Endothelial cell of umbilical vein (primary cell): ENCODE data around the gene CEMIP. TPM values are rescaled to one million over a fixed set of nuclear protein-coding genes. Genes with fewer than 3 reads are reported as not detected.

ENCODE experiments used
- BruUV-seq: library from RNA; stranded (reverse); fragments of 400-500 nt; replicated peaks from 2 replicates; lab custom pipeline; 2021; lab: Mats Ljungman, UMichigan
- CTCF ChIA-PET: fragments of 300-600, 350-600 bp; sonication (Branson Sonifier 250); formaldehyde crosslinking; loops from one replicate; lab custom pipeline; 2021; ENCODE audit warnings: antibody characterized with exemption, inconsistent platforms; lab: Charles Lee
- POLR2A ChIA-PET: fragments of 300-600, 350-600 bp; sonication (Branson Sonifier 250); formaldehyde crosslinking; loops from one replicate; lab custom pipeline; 2021; ENCODE audit warnings: antibody characterized with exemption, inconsistent platforms; lab: Charles Lee
- DNase-seq: peaks from one replicate; pipeline ENCODE4 v3.0.0-alpha.2; 2011; ENCODE audit warnings: low read depth, low spot score
- FAIRE-seq: peaks from 2 replicates; lab custom pipeline; 2011; peaks lifted over from hg19 to GRCh38; lab: Jason Lieb, UNC
- H2AFZ ChIP-seq: 2 replicates; pipeline ENCODE4 v1.6.0; 2012; ENCODE audit warnings: low read depth, low read length, control low read depth, inconsistent platforms
- H3K27ac ChIP-seq: 2 replicates; pipeline ENCODE4 v1.5.1; 2011; ENCODE audit warnings: low read depth, mild to moderate bottlenecking, control low read depth, low read length, moderate library complexity; ENCODE audit not compliant: insufficient read depth
- H3K27me3 ChIP-seq, 2 experiments: 2 replicates each; pipeline versions ENCODE4 v1.6.0 to v1.6.1; 2011; ENCODE audit warnings: low read length in 2 of 2, mixed read lengths in 1 of 2; ENCODE audit not compliant: control insufficient read depth in 2 of 2, insufficient read depth in 2 of 2
- H3K36me3 ChIP-seq, 2 experiments: 2 replicates in 1 of 2; 3 replicates in 1 of 2; pipeline ENCODE4 v1.5.1; 2011; ENCODE audit warnings: low read length in 2 of 2, mild to moderate bottlenecking in 1 of 2, moderate library complexity in 1 of 2; ENCODE audit not compliant: control insufficient read depth in 2 of 2, insufficient read depth in 2 of 2; ENCODE audit errors: extremely low read depth in 1 of 2
- H3K4me1 ChIP-seq: 3 replicates; pipeline ENCODE4 v1.5.1; 2011; ENCODE audit warnings: mild to moderate bottlenecking, low read length; ENCODE audit not compliant: control insufficient read depth, insufficient read depth; ENCODE audit errors: extremely low read depth
- H3K4me2 ChIP-seq: 2 replicates; pipeline ENCODE4 v1.6.1; 2011; ENCODE audit warnings: low read length, control low read depth, mixed read lengths; ENCODE audit not compliant: insufficient read depth
- H3K4me3 ChIP-seq, 3 experiments: fragments of 200-600 bp in 1 of 3; sonication (generic), shearing (Covaris generic) in 1 of 3; replicated peaks in 1 of 3; 2 replicates each; pipeline ENCODE4 v1.5.1; 2011 to 2016; ENCODE audit warnings: control low read depth in 3 of 3, low read length in 3 of 3, mild to moderate bottlenecking in 2 of 3, inconsistent platforms in 1 of 3, low read depth in 1 of 3, moderate library complexity in 1 of 3; ENCODE audit not compliant: insufficient read depth in 1 of 3
- H3K79me2 ChIP-seq: 2 replicates; pipeline ENCODE4 v1.6.0; 2012; ENCODE audit warnings: low read length, inconsistent platforms; ENCODE audit not compliant: control insufficient read depth, insufficient read depth
- H3K9ac ChIP-seq: replicated peaks from 2 replicates; pipeline ENCODE3; 2011; ENCODE audit warnings: low read length, control low read depth; ENCODE audit not compliant: insufficient read depth; ENCODE audit errors: extremely low read depth
- H3K9me1 ChIP-seq: replicated peaks from 3 replicates; pipeline ENCODE4 v1.6.0; 2011; ENCODE audit warnings: mild to moderate bottlenecking, low read length; ENCODE audit not compliant: control insufficient read depth, insufficient read depth; ENCODE audit errors: extremely low read depth
- H3K9me3 ChIP-seq: replicated peaks from 2 replicates; pipeline ENCODE4 v1.5.1; 2012; ENCODE audit warnings: low read length, inconsistent platforms; ENCODE audit not compliant: control insufficient read depth, insufficient read depth
- H4K20me1 ChIP-seq: replicated peaks from 2 replicates; pipeline ENCODE3; 2011; ENCODE audit warnings: mild to moderate bottlenecking, low read length; ENCODE audit not compliant: control insufficient read depth, insufficient read depth; ENCODE audit errors: extremely low read depth
- CTCF ChIP-seq, 2 donors: IDR thresholded peaks; 1 replicate in 1 of 2; 2 replicates in 1 of 2; pipeline ENCODE4 v1.5.1; 2011; ENCODE audit warnings: low read length in 2 of 2, mild to moderate bottlenecking in 2 of 2, moderate library complexity in 2 of 2, control low read depth in 1 of 2, inconsistent platforms in 1 of 2, low read depth in 1 of 2; ENCODE audit not compliant: insufficient read depth in 1 of 2; ENCODE audit errors: extremely low read depth in 1 of 2
- EZH2 ChIP-seq: IDR thresholded peaks from 2 replicates; pipeline ENCODE4 v1.6.1; 2012; ENCODE audit warnings: borderline replicate concordance, low read depth, mild to moderate bottlenecking, moderate library complexity, low read length, inconsistent platforms; ENCODE audit not compliant: severe bottlenecking
- GATA2 ChIP-seq: IDR thresholded peaks from 2 replicates; pipeline ENCODE4 v1.7.0; 2011; ENCODE audit warnings: low read depth, mild to moderate bottlenecking, moderate library complexity, mixed read lengths, low read length; ENCODE audit not compliant: insufficient read length, insufficient read depth
- JUN ChIP-seq: IDR thresholded peaks from 2 replicates; pipeline ENCODE4 v1.6.1; 2011; ENCODE audit warnings: borderline replicate concordance, low read depth; ENCODE audit not compliant: insufficient read length, insufficient read depth
- MAX ChIP-seq: IDR thresholded peaks from 2 replicates; pipeline ENCODE4 v1.6.1; 2011; ENCODE audit not compliant: insufficient read depth, insufficient read length
- MYC ChIP-seq: IDR thresholded peaks from one replicate; pipeline ENCODE4 v1.6.1; 2011; ENCODE audit warnings: mild to moderate bottlenecking, low read depth, low read length
- POLR2A ChIP-seq: IDR thresholded peaks from 2 replicates; pipeline ENCODE4 v1.6.1; 2012; ENCODE audit warnings: low read depth, mild to moderate bottlenecking, control low read depth, low read length
- dilution Hi-C: fragments of 300-500 bp; cut with MboI; formaldehyde crosslinking; loops from one replicate; pipeline ENCODE4 v1.15.0; 2019; ENCODE audit warnings: low sequenced_read_pairs; ENCODE audit not compliant: extremely low pct_ligation_motif_present
- intact Hi-C: fragments of 100-400 bp; cut with micrococcal nuclease; formaldehyde crosslinking; loops from one replicate; pipeline ENCODE4 v1.10.0; 2022
- polyA plus RNA-seq, 4 experiments: library from polyadenylated mRNA; depleted of rRNA in 3 of 4; stranded (reverse) in 3 of 4; unstranded in 1 of 4; fragments of >200 nt; gene quantifications; 2 replicates each; pipeline versions ENCODE4 v1.2.1 to v1.2.3, GENCODE V29; 2011 to 2012; ENCODE audit warnings: missing spikeins in 1 of 4
- total RNA-seq: library from RNA; stranded (reverse); gene quantifications from 2 replicates; pipeline ENCODE4 v1.2.3, GENCODE V29; 2021

CEMIP gene
- total and polyA plus RNA-seq, 2 donors (not counting 3 experiments of a cell fraction or from before 2014, with no cell fraction given) = 0.01 TPM; not detected in 1

- CTCF ChIA-PET = no interaction called here
- intact Hi-C loops (no loop called here), dilution Hi-C loops (no loop called here)
- no TSS peak for BruUV-seq
- Histone ChIP-seq H3K27me3 (peaks cover 0 to 4% of the 10 kb centered on the region in 2 experiments), H4K20me1 (no peaks in the 10 kb centered on the region), H3K79me2 (no peaks in the 10 kb centered on the region), H3K4me3 (no peak overlapping the region), H3K9me1 (no peaks in the 10 kb centered on the region), H3K9me3 (no peaks in the 10 kb centered on the region), H3K4me2 (no peak overlapping the region), H3K9ac (no peak overlapping the region), H3K27ac (no peak overlapping the region), H2AFZ (no peak overlapping the region), H3K36me3 (no peaks in the 10 kb centered on the region), H3K4me1 (no peaks in the 10 kb centered on the region)
- FAIRE-seq (no peak), DNase-seq (no peak)
- POLR2A ChIA-PET = no interaction called here
- no peak for TF ChIP-seq EZH2
Measured at GRCh38 chr15:80834906-80835305, 55.7 kb downstream of the CEMIP start.

- peaks cover 0 to 4% of the 10 kb centered on the region in 2 experiments for H3K27me3 ChIP-seq
- no peaks in the 10 kb centered on the region for H3K79me2 ChIP-seq
- H3K4me3 ChIP-seq = no peak overlapping the region
- dilution Hi-C loops = no loop called here
- H2AFZ ChIP-seq = no peak overlapping the region
- no peak for TF ChIP-seq MYC
- TF ChIP-seq MAX = no peak
- TF ChIP-seq CTCF (IDR thresholded peaks at IDR 0.05; ENCODE audit: extremely low read depth in 1 of 2, insufficient read depth in 1 of 2, low read depth in 1 of 2, low read length in 2 of 2) = no peak
- no peak for TF ChIP-seq EZH2
- no peak for TF ChIP-seq POLR2A
- no peak for TF ChIP-seq GATA2
- TF ChIP-seq JUN = no peak
- H3K36me3 ChIP-seq = no peaks in the 10 kb centered on the region
- H3K9me3 ChIP-seq = no peaks in the 10 kb centered on the region
- FAIRE-seq = no peak
- H3K4me2 ChIP-seq = no peak overlapping the region
- ChIA-PET POLR2A (no interaction called here), CTCF (no interaction called here)
- H3K9me1 ChIP-seq = no peaks in the 10 kb centered on the region
- no peak overlapping the region for H3K9ac ChIP-seq
- H3K27ac ChIP-seq = no peak overlapping the region
- intact Hi-C loops = no loop called here
- no TSS peak for BruUV-seq
- no peak for DNase-seq
- no peaks in the 10 kb centered on the region for H4K20me1 ChIP-seq
- H3K4me1 ChIP-seq = no peaks in the 10 kb centered on the region
Measured at GRCh38 chr15:80835336-80835735, 56.2 kb downstream of the CEMIP start.
